Activated CD4-positive, alpha-beta memory T cell treated with anti-CD3 and anti-CD28 coated beads for 36 hours (primary cell): ENCODE measurements around the gene FBXL14. TPM values are rescaled to one million over a fixed set of nuclear protein-coding genes. Genes with fewer than 3 reads are reported as not detected.

ENCODE experiments used
- CTCF ChIA-PET: fragments of 350-600 bp; sonication (Branson Sonifier 250); formaldehyde crosslinking; loops from one replicate; lab custom pipeline; 2021; ENCODE audit warnings: antibody characterized with exemption, inconsistent platforms; lab: Charles Lee
- POLR2A ChIA-PET: fragments of 350-600 bp; sonication (Branson Sonifier 250); formaldehyde crosslinking; loops from one replicate; lab custom pipeline; 2021; ENCODE audit warnings: antibody characterized with exemption; lab: Charles Lee
- DNase-seq: peaks from one replicate; pipeline ENCODE4 v3.0.0-alpha.2; 2020
- H3K27ac Mint-ChIP-seq: one replicate; pipeline ENCODE4 v1.8.0; 2021; ENCODE audit warnings: mixed read lengths
- H3K27me3 Mint-ChIP-seq: one replicate; pipeline ENCODE4 v1.8.0; 2021; ENCODE audit warnings: mixed read lengths
- H3K36me3 Mint-ChIP-seq: one replicate; pipeline ENCODE4 v1.8.0; 2021; ENCODE audit warnings: mixed read lengths
- H3K4me1 Mint-ChIP-seq: one replicate; pipeline ENCODE4 v1.8.0; 2021; ENCODE audit warnings: low read depth, mixed read lengths
- H3K4me3 Mint-ChIP-seq: one replicate; pipeline ENCODE4 v1.8.0; 2021; ENCODE audit warnings: mild to moderate bottlenecking, mixed read lengths
- H3K9me3 Mint-ChIP-seq: one replicate; pipeline ENCODE4 v1.8.0; 2021; ENCODE audit warnings: mixed read lengths
- intact Hi-C: fragments of 100-400 bp; cut with micrococcal nuclease; formaldehyde crosslinking; loops from one replicate; pipeline ENCODE4 v1.15.1; 2023
- total RNA-seq, 2 experiments: library from RNA; stranded (reverse); gene quantifications; one replicate each; pipeline ENCODE4 v1.2.3, GENCODE V29; 2021

FBXL14 gene
- total RNA-seq, 2 experiments from 2014 or later = 13.5 to 14.4 TPM

DNA sequence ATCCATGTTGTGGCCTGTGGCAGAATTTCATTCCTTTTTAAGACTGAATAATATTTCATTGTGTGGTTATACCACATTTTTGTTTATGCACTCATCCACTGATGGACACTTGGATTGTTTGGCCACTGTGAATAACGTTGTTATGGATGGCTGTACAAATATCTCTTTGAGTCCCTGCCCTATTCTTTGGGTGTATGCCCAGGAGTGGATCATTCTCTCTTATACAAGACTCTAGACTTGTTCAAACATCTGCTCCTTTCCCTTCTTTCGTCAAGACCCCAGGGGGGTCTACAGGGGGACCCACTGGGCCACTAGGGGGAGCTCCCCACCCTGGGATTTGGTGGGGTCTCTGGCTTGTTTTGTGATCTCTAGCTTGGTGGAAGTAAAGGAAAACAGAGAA, 77.4 kb downstream of the FBXL14 start:
- H3K4me1 Mint-ChIP-seq = no peaks in the 10 kb centered on the region
- POLR2A ChIA-PET = no interaction called here
- peaks cover 9% of the 10 kb centered on the region for H3K9me3 Mint-ChIP-seq
- intact Hi-C loops = loop anchor here (5.0 kb wide), 1 partner anchor 65 kb away; no protein-coding TSS in a partner anchor
- no peak for DNase-seq
- H3K27ac Mint-ChIP-seq = no peak overlapping the region
- peaks cover 11% of the 10 kb centered on the region for H3K27me3 Mint-ChIP-seq
- H3K36me3 Mint-ChIP-seq = no peaks in the 10 kb centered on the region
- CTCF ChIA-PET = interaction anchor here (1.0 to 2.3 kb wide), 2 partner anchors 66 to 399 kb away, joined by 5 to 13 read pairs; no protein-coding TSS in a partner anchor
- no peak overlapping the region for H3K4me3 Mint-ChIP-seq

Other genes with a start within 250 kb of the FBXL14 start
- gene WNT5B, start 34.6 kb upstream of the FBXL14 start, total RNA-seq = not detected
- 10 to 100 TPM; 43.8 to 47.3 TPM for gene ADIPOR2, start 96.5 kb upstream of the FBXL14 start, total RNA-seq
- not detected for gene LRTM2, start 226.0 kb upstream of the FBXL14 start, total RNA-seq